Liver (tissue), 9 donors: ENCODE results near the gene C22orf31. TPM values are rescaled to one million over a fixed set of nuclear protein-coding genes. Genes with fewer than 3 reads are reported as not detected.

Experiments used
- DNase-seq: peaks from one replicate; pipeline ENCODE4 v3.0.0-alpha.2; 2017; ENCODE audit warnings: low spot score
- H3K27ac ChIP-seq, 2 donors: one replicate each; pipeline ENCODE4 v1.7.0; 2013; ENCODE audit warnings: inconsistent platforms in 2 of 2, low read length in 2 of 2, control low read depth in 1 of 2, low read depth in 1 of 2, mild to moderate bottlenecking in 1 of 2
- H3K27me3 ChIP-seq, 4 donors: one replicate each; pipeline versions ENCODE4 v1.6.1 to v1.7.0; 2013; ENCODE audit warnings: low read length in 3 of 4, inconsistent platforms in 1 of 4, mild to moderate bottlenecking in 1 of 4, moderate library complexity in 1 of 4; ENCODE audit not compliant: control insufficient read depth in 4 of 4, insufficient read depth in 4 of 4
- H3K36me3 ChIP-seq, 4 donors: one replicate each; pipeline versions ENCODE4 v1.6.1 to v1.7.0; 2013; ENCODE audit warnings: low read length in 3 of 4, mild to moderate bottlenecking in 3 of 4, low read depth in 1 of 4, moderate library complexity in 1 of 4; ENCODE audit not compliant: control insufficient read depth in 4 of 4, insufficient read depth in 3 of 4
- H3K4me1 ChIP-seq, 4 donors: one replicate each; pipeline versions ENCODE4 v1.6.1 to v1.7.0; 2013; ENCODE audit warnings: low read length in 3 of 4, mild to moderate bottlenecking in 3 of 4, moderate library complexity in 1 of 4; ENCODE audit not compliant: control insufficient read depth in 4 of 4, insufficient read depth in 4 of 4
- H3K4me3 ChIP-seq, 3 donors: one replicate each; pipeline versions ENCODE4 v1.6.1 to v1.7.0; 2013; ENCODE audit warnings: low read length in 3 of 3, control low read depth in 1 of 3, low read depth in 1 of 3, mild to moderate bottlenecking in 1 of 3
- H3K9ac ChIP-seq, 2 donors: one replicate each; pipeline ENCODE4 v1.7.0; 2013; ENCODE audit warnings: low read length in 2 of 2, mild to moderate bottlenecking in 2 of 2, moderate library complexity in 2 of 2, control low read depth in 1 of 2, low read depth in 1 of 2
- H3K9me3 ChIP-seq, 4 donors: one replicate each; pipeline versions ENCODE4 v1.6.1 to v1.7.0; 2013; ENCODE audit warnings: low read length in 3 of 4; ENCODE audit not compliant: control insufficient read depth in 4 of 4
- ATF3 ChIP-seq: IDR thresholded peaks from 2 replicates; pipeline ENCODE4 v1.6.1; 2016; ENCODE audit warnings: antibody characterized with exemption
- EGR1 ChIP-seq, 2 donors: IDR thresholded peaks; 2 replicates each; pipeline ENCODE4 v1.6.1; 2016 to 2018; ENCODE audit warnings: antibody characterized with exemption in 2 of 2, low read depth in 2 of 2
- FOXA1 ChIP-seq: IDR thresholded peaks from 2 replicates; pipeline ENCODE4 v1.6.1; 2016; ENCODE audit warnings: antibody characterized with exemption
- GABPA ChIP-seq, 2 donors: IDR thresholded peaks in 1 of 2; conservative IDR thresholded peaks in 1 of 2; 2 replicates each; pipeline ENCODE4 v1.6.1; 2016; ENCODE audit warnings: antibody characterized with exemption in 2 of 2, mild to moderate bottlenecking in 1 of 2, moderate library complexity in 1 of 2
- HNF4G ChIP-seq: IDR thresholded peaks from 2 replicates; pipeline ENCODE4 v1.6.1; 2016; ENCODE audit warnings: antibody characterized with exemption
- JUND ChIP-seq, 2 donors: IDR thresholded peaks; 2 replicates each; pipeline ENCODE4 v1.6.1; 2016; ENCODE audit warnings: antibody characterized with exemption in 2 of 2
- MAX ChIP-seq: IDR thresholded peaks from 2 replicates; pipeline ENCODE4 v1.6.1; 2016; ENCODE audit warnings: antibody characterized with exemption
- NR2F2 ChIP-seq: IDR thresholded peaks from 2 replicates; pipeline ENCODE4 v1.6.1; 2016; ENCODE audit warnings: antibody characterized with exemption
- RAD21 ChIP-seq, 2 donors: IDR thresholded peaks; 2 replicates each; pipeline ENCODE4 v1.6.1; 2016; ENCODE audit warnings: antibody characterized with exemption in 2 of 2, mild to moderate bottlenecking in 2 of 2
- REST ChIP-seq: IDR thresholded peaks from 2 replicates; pipeline ENCODE4 v1.6.1; 2016; ENCODE audit warnings: antibody characterized with exemption, mild to moderate bottlenecking
- RXRA ChIP-seq, 2 donors: IDR thresholded peaks; 2 replicates each; pipeline ENCODE4 v1.6.1; 2017 to 2018; ENCODE audit warnings: antibody characterized with exemption in 2 of 2, mild to moderate bottlenecking in 1 of 2
- SP1 ChIP-seq: IDR thresholded peaks from 2 replicates; pipeline ENCODE4 v1.6.1; 2018; ENCODE audit warnings: antibody characterized with exemption, mild to moderate bottlenecking
- TAF1 ChIP-seq: conservative IDR thresholded peaks from 2 replicates; pipeline ENCODE4 v1.6.1; 2016; ENCODE audit warnings: antibody characterized with exemption, mild to moderate bottlenecking
- YY1 ChIP-seq: IDR thresholded peaks from 2 replicates; pipeline ENCODE4 v1.6.1; 2016; ENCODE audit warnings: antibody characterized with exemption, mild to moderate bottlenecking
- ZBTB33 ChIP-seq: IDR thresholded peaks from 2 replicates; pipeline ENCODE4 v1.6.1; 2016; ENCODE audit warnings: antibody characterized with exemption
- WGBS: extraction: QIAGEN DNeasy Blood & Tissue Kit; methylation state at CpG from one replicate; pipeline ENCODE4 v1.1.7; 2013; 5-methylcytosine and 5-hydroxymethylcytosine counted together
- polyA plus RNA-seq, 2 donors: library from polyadenylated mRNA; stranded (reverse) in 1 of 2; unstranded in 1 of 2; fragments of 200-250 nt in 1 of 2; fragments of >200 nt in 1 of 2; fragmentation: Nextera tagmentation in 1 of 2; extraction: Ambion mirVana in 1 of 2; gene quantifications; one replicate each; pipeline versions ENCODE4 v1.2.1 to v1.2.3, GENCODE V29; 2013 to 2015
- total RNA-seq, 2 donors: library from RNA; depleted of rRNA; stranded (reverse); fragments of >200 nt; gene quantifications; one replicate each; pipeline ENCODE4 v1.2.3, GENCODE V29; 2014
- donor health status: healthy.
- donor health status: healthy.
- donor health status: healthy.
- donor health status: healthy.
- donor health status: healthy.

Gene C22orf31
- total and polyA plus RNA-seq, 4 donors: 0.14 TPM; not detected in 3

- Histone ChIP-seq H3K9ac (no peak overlapping the region), H3K27ac (no peak overlapping the region), H3K9me3 (no peaks in the 10 kb centered on the region), H3K4me3 (no peak overlapping the region), H3K36me3 (no peaks in the 10 kb centered on the region), H3K27me3 (no peaks in the 10 kb centered on the region), H3K4me1 (peaks cover 4 to 17% (median 13%) of the 10 kb centered on the region in 4 donors)
- WGBS: 98% methylated on average over 3 of the region's 3 CpGs
- TF ChIP-seq FOXA1: no peak
- no peak for TF ChIP-seq HNF4G
- TF ChIP-seq JUND (IDR thresholded peaks at IDR 0.05): no peak
- TF ChIP-seq SP1: no peak
- TF ChIP-seq MAX: no peak
- no peak for TF ChIP-seq NR2F2
- no peak for TF ChIP-seq ZBTB33
- no peak for TF ChIP-seq REST
- no peak for TF ChIP-seq RXRA (IDR thresholded peaks at IDR 0.05)
- no peak for TF ChIP-seq ATF3
- no peak for TF ChIP-seq EGR1 (IDR thresholded peaks at IDR 0.05; ENCODE audit: low read depth in 2 of 2)
- no peak for TF ChIP-seq RAD21 (IDR thresholded peaks at IDR 0.05)
- no peak for DNase-seq
These were observed 5.2 kb downstream of the C22orf31 start for GRCh38 chr22:29056472-29056871.

- no peak for DNase-seq
- Histone ChIP-seq H3K9ac (no peak overlapping the region), H3K27ac (no peak overlapping the region), H3K36me3 (peaks cover 0 to 6% (median under 1%) of the 10 kb centered on the region in 4 donors), H3K4me1 (peaks cover 4 to 17% (median 13%) of the 10 kb centered on the region in 4 donors), H3K4me3 (no peak overlapping the region), H3K27me3 (no peaks in the 10 kb centered on the region), H3K9me3 (no peaks in the 10 kb centered on the region)
- 89% methylated on average over 14 of the region's 14 CpGs for WGBS
- no peak for TF ChIP-seq YY1
- TF ChIP-seq JUND (IDR thresholded peaks at IDR 0.05): no peak
- no peak for TF ChIP-seq GABPA (IDR thresholded peaks at IDR 0.05 in 1 of 2, conservative IDR thresholded peaks at IDR 0.05 in 1 of 2)
- TF ChIP-seq FOXA1: no peak
- no peak for TF ChIP-seq HNF4G
- no peak for TF ChIP-seq SP1
- no peak for TF ChIP-seq TAF1
- no peak for TF ChIP-seq EGR1 (IDR thresholded peaks at IDR 0.05; ENCODE audit: low read depth in 2 of 2)
These were observed 6.3 kb downstream of the C22orf31 start for GRCh38 chr22:29055192-29055830.
